HCT116 (cell line): ENCODE results near the gene YBX1. TPM values are rescaled to one million over a fixed set of nuclear protein-coding genes. Genes with fewer than 3 reads are reported as not detected.
"Not testable (repeated sequence)": the region's sequence is repeated elsewhere in the genome, so short reads cannot be mapped to it uniquely, and the experiment has no call there.

ENCODE experiments used
- ATAC-seq: fragments of 200-7000 bp; cut with Tn5 transposase; 2 replicates; pipeline ENCODE4 v1.9.1; 2020; ENCODE audit warnings: mild to moderate bottlenecking, moderate library complexity
- BruUV-seq: library from RNA; stranded (reverse); fragments of 400-500 nt; replicated peaks from 2 replicates; lab custom pipeline; 2021; lab: Mats Ljungman, UMichigan
- CTCF ChIA-PET: fragments of 300-600 bp; sonication (Branson Sonifier 250); formaldehyde crosslinking; loops from one replicate; lab custom pipeline; 2021; ENCODE audit warnings: antibody characterized with exemption; lab: Charles Lee
- POLR2A ChIA-PET: fragments of 300-600, 350-600 bp; sonication (Branson Sonifier 250); formaldehyde crosslinking; loops from one replicate; lab custom pipeline; 2021; ENCODE audit warnings: antibody characterized with exemption; lab: Charles Lee
- RAD21 ChIA-PET, 2 experiments: fragments of 300-600 bp; sonication (Branson Sonifier 250); formaldehyde crosslinking; loops; one replicate each; lab custom pipeline; 2023; ENCODE audit warnings: low total read pairs in 2 of 2; ENCODE audit not compliant: uncharacterized antibody in 2 of 2, unreplicated experiment in 2 of 2, low non-redundant PET in 1 of 2; lab: Charles Lee
- DNase-seq: peaks from one replicate; pipeline ENCODE4 v3.0.0-alpha.2; 2010; ENCODE audit warnings: low read depth, low spot score
- H2AFZ ChIP-seq: fragments of 200-600 bp; shearing (Covaris generic), sonication (generic); 2 replicates; pipeline ENCODE4 v1.6.1; 2017; ENCODE audit warnings: low read depth, mixed run types, mixed read lengths, antibody characterized with exemption, low read length; ENCODE audit not compliant: poor library complexity, severe bottlenecking
- H3K27ac ChIP-seq: 2 replicates; pipeline ENCODE4 v1.5.1; 2012; ENCODE audit warnings: low read depth, low read length
- H3K27me3 ChIP-seq: fragments of 200-600 bp; sonication (generic); 2 replicates; pipeline ENCODE4 v1.6.1; 2016; ENCODE audit warnings: mixed run types, low read length, mixed read lengths; ENCODE audit not compliant: insufficient read depth
- H3K36me3 ChIP-seq, 2 experiments: fragments of 200-500 bp in 1 of 2; fragments of 200-600 bp in 1 of 2; sonication (Bioruptor generic) in 1 of 2; sonication (generic) in 1 of 2; 2 replicates each; pipeline versions ENCODE4 v1.5.1 to v1.6.1; 2014 to 2016; ENCODE audit warnings: low read length in 2 of 2, inconsistent platforms in 1 of 2, mixed read lengths in 1 of 2, mixed run types in 1 of 2; ENCODE audit not compliant: insufficient read depth in 2 of 2, control insufficient read depth in 1 of 2
- H3K4me1 ChIP-seq, 2 experiments: fragments of 200-600 bp in 1 of 2; sonication (generic) in 1 of 2; 2 replicates each; pipeline versions ENCODE4 v1.5.1 to v1.6.1; 2012 to 2017; ENCODE audit warnings: low read length in 2 of 2, inconsistent platforms in 1 of 2, mild to moderate bottlenecking in 1 of 2, mixed read lengths in 1 of 2, mixed run types in 1 of 2, moderate library complexity in 1 of 2; ENCODE audit not compliant: insufficient read depth in 2 of 2, control insufficient read depth in 1 of 2
- H3K4me2 ChIP-seq: fragments of 200-600 bp; sonication (generic); 2 replicates; pipeline ENCODE4 v1.6.1; 2017; ENCODE audit warnings: mixed run types, low read length, mixed read lengths
- H3K4me3 ChIP-seq, 2 experiments: fragments of 200-600 bp in 1 of 2; sonication (generic) in 1 of 2; replicated peaks in 1 of 2; 2 replicates each; pipeline ENCODE4 v1.5.1; 2011 to 2016; ENCODE audit warnings: low read length in 2 of 2, control low read depth in 1 of 2, low read depth in 1 of 2, mild to moderate bottlenecking in 1 of 2, mixed read lengths in 1 of 2, mixed run types in 1 of 2
- H3K79me2 ChIP-seq: fragments of 200-600 bp; sonication (generic); 2 replicates; pipeline ENCODE4 v1.6.1; 2017; ENCODE audit warnings: mild to moderate bottlenecking, mixed run types, low read length, moderate library complexity, mixed read lengths; ENCODE audit not compliant: insufficient read depth
- H3K9ac ChIP-seq: fragments of 200-600 bp; sonication (generic); 2 replicates; pipeline ENCODE4 v1.6.1; 2016; ENCODE audit warnings: low read length, mixed read lengths
- H3K9me2 ChIP-seq: fragments of 200-600 bp; sonication (generic), shearing (Covaris generic); 2 replicates; pipeline ENCODE4 v1.6.1; 2017; ENCODE audit warnings: mixed run types, mild to moderate bottlenecking, moderate library complexity; ENCODE audit not compliant: insufficient read depth
- H3K9me3 ChIP-seq, 2 experiments: fragments of 200-500 bp in 1 of 2; fragments of 200-600 bp in 1 of 2; sonication (Bioruptor generic) in 1 of 2; sonication (generic) in 1 of 2; 2 replicates each; pipeline ENCODE4 v1.6.1; 2014 to 2017; ENCODE audit warnings: low read length in 2 of 2, mixed read lengths in 2 of 2, inconsistent platforms in 1 of 2, low read depth in 1 of 2, mild to moderate bottlenecking in 1 of 2, mixed run types in 1 of 2, moderate library complexity in 1 of 2; ENCODE audit not compliant: control insufficient read depth in 1 of 2, insufficient read depth in 1 of 2
- H4K20me1 ChIP-seq: fragments of 200-600 bp; sonication (generic), shearing (Covaris generic); 2 replicates; pipeline ENCODE4 v1.6.1; 2017; ENCODE audit warnings: mixed run types, mild to moderate bottlenecking, moderate library complexity; ENCODE audit not compliant: insufficient read depth
- CEBPB ChIP-seq: IDR thresholded peaks from 2 replicates; pipeline ENCODE4 v1.6.1; 2012; ENCODE audit warnings: low read depth
- ELF1 ChIP-seq: IDR thresholded peaks from 2 replicates; pipeline ENCODE4 v1.6.1; 2012; ENCODE audit warnings: low read depth, borderline replicate concordance
- FOSL1 ChIP-seq: IDR thresholded peaks from 2 replicates; pipeline ENCODE4 v1.6.1; 2012; ENCODE audit warnings: low read depth
- RAD21 ChIP-seq: IDR thresholded peaks from 2 replicates; pipeline ENCODE4 v1.6.1; 2012; ENCODE audit warnings: low read depth, mild to moderate bottlenecking
- SP1 ChIP-seq: IDR thresholded peaks from 2 replicates; pipeline ENCODE4 v1.6.1; 2012; ENCODE audit warnings: low read depth
- SRF ChIP-seq: IDR thresholded peaks from 2 replicates; pipeline ENCODE4 v1.6.1; 2012; ENCODE audit warnings: low read depth
- TCF7L2 ChIP-seq: IDR thresholded peaks from 2 replicates; pipeline ENCODE4 v1.7.0; 2011; ENCODE audit warnings: borderline replicate concordance, inconsistent platforms; ENCODE audit not compliant: insufficient read depth, insufficient read length; ENCODE audit errors: extremely low read depth
- ZFX ChIP-seq: fragments of 450-650 bp; IDR thresholded peaks from 2 replicates; pipeline ENCODE4 v1.6.1; 2017
- intact Hi-C: fragments of 100-400 bp; cut with micrococcal nuclease; formaldehyde crosslinking; loops from 2 replicates; pipeline ENCODE4 v1.10.0; 2022
- total RNA-seq: library from RNA; stranded (reverse); gene quantifications from one replicate; pipeline ENCODE4 v1.2.1, GENCODE V29; 2021; ENCODE audit not compliant: unreplicated experiment
- TF ChIP-seq, protein P1 (sequence below): IDR thresholded peaks from 2 replicates; pipeline ENCODE4 v1.6.1; 2011; ENCODE audit warnings: mild to moderate bottlenecking, low read length, moderate library complexity; ENCODE audit not compliant: insufficient replicate concordance; ENCODE audit errors: extremely low read depth

Gene YBX1
- total RNA-seq, 1 experiment from 2014 or later, result 1,009 TPM

- ChIA-PET CTCF (no interaction called here), POLR2A (interaction anchor here (1.1 kb wide), 1 partner anchor 10 kb away, joined by 3 read pairs; no protein-coding TSS in a partner anchor)
- H3K4me1 ChIP-seq, result peaks cover 8 to 32% of the 10 kb centered on the region in 2 experiments
- ATAC-seq, result no peak
- BruUV-seq, result TSS peak; percentile 90
- H3K4me2 ChIP-seq, result peak overlapping the region; percentile 96
- H3K27me3 ChIP-seq, result no peaks in the 10 kb centered on the region
- no peak for TF ChIP-seq CEBPB
- TF ChIP-seq RAD21, result no peak
- TF ChIP-seq FOSL1, result no peak
- no peak for TF ChIP-seq SRF
- TF ChIP-seq TCF7L2, result no peak
- no peak for TF ChIP-seq ZFX
- no peak for TF ChIP-seq SP1
- TF ChIP-seq, protein P1, sequence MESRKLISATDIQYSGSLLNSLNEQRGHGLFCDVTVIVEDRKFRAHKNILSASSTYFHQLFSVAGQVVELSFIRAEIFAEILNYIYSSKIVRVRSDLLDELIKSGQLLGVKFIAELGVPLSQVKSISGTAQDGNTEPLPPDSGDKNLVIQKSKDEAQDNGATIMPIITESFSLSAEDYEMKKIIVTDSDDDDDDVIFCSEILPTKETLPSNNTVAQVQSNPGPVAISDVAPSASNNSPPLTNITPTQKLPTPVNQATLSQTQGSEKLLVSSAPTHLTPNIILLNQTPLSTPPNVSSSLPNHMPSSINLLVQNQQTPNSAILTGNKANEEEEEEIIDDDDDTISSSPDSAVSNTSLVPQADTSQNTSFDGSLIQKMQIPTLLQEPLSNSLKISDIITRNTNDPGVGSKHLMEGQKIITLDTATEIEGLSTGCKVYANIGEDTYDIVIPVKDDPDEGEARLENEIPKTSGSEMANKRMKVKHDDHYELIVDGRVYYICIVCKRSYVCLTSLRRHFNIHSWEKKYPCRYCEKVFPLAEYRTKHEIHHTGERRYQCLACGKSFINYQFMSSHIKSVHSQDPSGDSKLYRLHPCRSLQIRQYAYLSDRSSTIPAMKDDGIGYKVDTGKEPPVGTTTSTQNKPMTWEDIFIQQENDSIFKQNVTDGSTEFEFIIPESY, result no peak
- no peak for TF ChIP-seq ELF1
- TF ChIP-seq, all 23 proteins: peak for 0
- peaks cover 50% of the 10 kb centered on the region for H3K79me2 ChIP-seq
- H3K9ac ChIP-seq, result peak overlapping the region; percentile 94
- peak overlapping the region; percentile 86 to 88 for H3K4me3 ChIP-seq
- DNase-seq, result no peak
- no peaks in the 10 kb centered on the region for H3K9me2 ChIP-seq
- H4K20me1 ChIP-seq, result peaks cover 28% of the 10 kb centered on the region; the same call in 1 of the 2 replicates
- no peak overlapping the region for H2AFZ ChIP-seq
- H3K27ac ChIP-seq, result peak overlapping the region; percentile 87
- intact Hi-C loops, result no loop called here
- H3K9me3 ChIP-seq, result no peaks in the 10 kb centered on the region
- RAD21 ChIA-PET, result no interaction called here
- H3K36me3 ChIP-seq, result peaks cover 10 to 34% of the 10 kb centered on the region in 2 experiments; a peak in 2 of 4 replicates
These were observed 1.1 kb upstream of the YBX1 start for GRCh38 chr1:42680921-42681683.

GRCh38 chr1:42682484-42682738 lies 193 bp downstream of the YBX1 start:
- ATAC-seq, result peak; percentile 43
- H3K27ac ChIP-seq, result peak overlapping the region; percentile 87
- intact Hi-C loops, BruUV-seq, H3K27me3 ChIP-seq, H3K9me3 ChIP-seq, RAD21 ChIA-PET, DNase-seq, H3K9me2 ChIP-seq, H2AFZ ChIP-seq: not testable (repeated sequence)
- H3K4me2 ChIP-seq, result peak overlapping the region; percentile 96
- ChIA-PET CTCF (interaction anchor here (1.3 kb wide), 1 partner anchor 104 kb away, joined by 4 read pairs; no protein-coding TSS in a partner anchor), POLR2A (interaction anchor here (0.7 to 2.0 kb wide), 10 partner anchors 9 to 344 kb away, joined by 3 to 9 read pairs (median 6); partner anchors contain the start of genes C1orf50, P3H1 and PPIH)
- H3K36me3 ChIP-seq, result peaks cover 11 to 36% of the 10 kb centered on the region in 2 experiments; a peak in 2 of 4 replicates
- H3K9ac ChIP-seq, result peak overlapping the region; percentile 94
- H3K79me2 ChIP-seq, result peaks cover 63% of the 10 kb centered on the region
- peaks cover 8 to 32% of the 10 kb centered on the region in 2 experiments for H3K4me1 ChIP-seq
- peak overlapping the region; percentile 86 to 88 for H3K4me3 ChIP-seq
- H4K20me1 ChIP-seq, result peaks cover 38% of the 10 kb centered on the region; the same call in 1 of the 2 replicates
